Measurements from ENCODE around the gene APOL4.
"Not testable (repeated sequence)": the region's sequence is repeated elsewhere in the genome, so short reads cannot be mapped to it uniquely, and the experiment has no call there.

Gene APOL4

DNA sequence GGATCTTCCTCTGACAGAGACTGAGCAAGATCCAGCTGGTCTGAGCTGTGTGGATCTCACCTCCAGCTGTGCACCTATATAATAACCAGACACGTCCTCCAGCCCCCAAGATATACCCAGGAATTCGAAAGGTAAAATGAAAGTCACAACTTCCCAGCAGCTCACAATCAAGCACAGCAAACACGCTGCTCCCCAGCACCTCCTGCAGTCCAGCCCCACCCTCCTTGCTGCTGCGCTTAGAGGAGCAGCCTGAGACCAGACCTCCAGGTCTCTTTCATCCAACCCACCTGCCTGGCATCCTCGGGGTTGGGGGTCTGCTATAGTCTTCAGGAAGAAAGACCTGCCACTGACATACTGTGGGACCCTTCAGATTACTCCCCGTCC, 3.0 kb upstream of the APOL4 start:
- DNase-seq = no peak

DNA sequence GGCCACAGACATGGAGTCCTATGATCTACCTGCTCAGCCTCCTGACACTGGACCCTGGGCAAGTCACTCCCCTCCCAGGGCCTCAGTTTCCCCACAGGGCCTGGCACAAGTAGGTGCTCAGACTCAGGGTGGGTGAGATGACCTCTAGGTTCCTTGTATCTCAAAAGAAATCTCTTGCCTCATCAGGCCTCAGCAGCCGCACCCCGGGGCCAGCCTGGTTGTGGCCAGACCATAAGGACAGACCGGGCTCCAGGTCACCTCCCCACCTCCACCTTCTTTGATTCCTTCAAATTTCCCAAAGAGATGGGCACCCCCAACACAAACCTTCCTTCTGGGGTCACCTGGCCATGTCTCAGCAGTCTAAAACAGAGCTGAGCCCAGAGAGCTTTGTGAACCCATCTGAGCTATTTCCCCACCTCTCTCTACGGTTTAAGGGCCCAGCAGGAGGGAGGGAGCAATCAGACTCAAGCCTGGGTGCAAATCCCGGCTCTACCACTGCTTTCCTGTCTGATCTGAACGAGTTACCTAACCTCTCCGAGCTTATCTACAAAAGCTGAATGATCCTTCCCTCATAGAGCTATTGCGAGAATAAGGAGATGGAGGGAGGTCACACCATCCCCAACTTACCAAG, 2.5 kb upstream of the APOL4 start:
- DNase-seq = no peak

DNA sequence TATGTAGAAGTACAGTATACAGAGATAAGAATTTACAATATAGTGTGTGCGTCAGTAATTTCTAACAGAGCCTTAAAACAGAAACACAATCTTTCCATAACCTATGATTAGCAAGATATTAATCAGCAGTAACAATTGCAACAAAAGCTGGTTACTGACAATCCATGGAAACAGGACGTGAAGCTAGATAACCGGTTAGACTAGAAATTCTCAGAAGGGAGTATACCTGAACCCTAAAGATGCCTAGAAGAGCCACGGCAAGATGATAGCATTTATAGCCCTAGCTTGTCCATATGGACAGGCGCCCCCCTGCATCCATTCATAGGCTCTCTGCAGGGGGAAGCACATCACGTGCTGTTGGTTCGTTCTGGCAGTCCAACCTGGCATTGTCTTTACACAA, 1.8 kb upstream of the APOL4 start:
- not testable (repeated sequence) for DNase-seq

DNA sequence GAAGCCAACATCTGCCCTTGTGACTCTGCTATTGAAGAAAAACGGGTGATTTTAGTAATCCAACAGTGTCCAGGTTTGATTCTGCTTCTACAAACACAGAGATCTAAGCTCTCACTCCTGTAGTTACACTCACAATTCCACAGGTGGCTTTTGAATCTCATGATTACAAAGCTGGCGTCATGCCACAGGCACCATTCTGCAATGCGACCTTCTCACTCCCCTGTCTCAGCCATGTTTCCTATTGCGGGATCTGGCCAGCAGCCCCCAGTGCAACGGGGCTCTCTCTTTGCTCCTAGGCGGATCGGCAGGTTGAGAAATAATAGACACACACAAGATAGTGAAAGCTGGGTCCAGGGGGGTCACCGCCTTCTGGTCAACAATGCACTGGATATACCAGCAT, 1.3 kb upstream of the APOL4 start:
- DNase-seq = not testable (repeated sequence)

DNA sequence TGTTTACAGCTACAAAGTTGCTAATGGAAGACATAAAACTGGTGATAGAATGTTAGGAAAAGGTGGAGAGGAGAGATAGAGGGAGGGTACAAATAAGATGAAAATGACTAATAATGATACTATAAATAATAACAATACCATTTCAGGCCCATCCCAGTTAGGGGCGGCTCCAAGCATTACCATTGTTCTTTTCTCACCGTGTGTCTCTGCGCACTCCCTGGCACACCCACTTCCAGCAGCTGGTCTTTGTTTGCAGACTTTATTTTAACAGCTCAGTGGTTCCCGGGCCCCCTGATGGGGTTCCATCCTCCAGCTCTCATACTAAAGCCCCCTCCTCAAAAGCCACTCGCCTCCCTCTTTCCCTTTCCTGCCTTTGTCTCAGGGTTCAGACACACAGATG, 584 bp downstream of the APOL4 start:
- DNase-seq = not testable (repeated sequence)

DNA sequence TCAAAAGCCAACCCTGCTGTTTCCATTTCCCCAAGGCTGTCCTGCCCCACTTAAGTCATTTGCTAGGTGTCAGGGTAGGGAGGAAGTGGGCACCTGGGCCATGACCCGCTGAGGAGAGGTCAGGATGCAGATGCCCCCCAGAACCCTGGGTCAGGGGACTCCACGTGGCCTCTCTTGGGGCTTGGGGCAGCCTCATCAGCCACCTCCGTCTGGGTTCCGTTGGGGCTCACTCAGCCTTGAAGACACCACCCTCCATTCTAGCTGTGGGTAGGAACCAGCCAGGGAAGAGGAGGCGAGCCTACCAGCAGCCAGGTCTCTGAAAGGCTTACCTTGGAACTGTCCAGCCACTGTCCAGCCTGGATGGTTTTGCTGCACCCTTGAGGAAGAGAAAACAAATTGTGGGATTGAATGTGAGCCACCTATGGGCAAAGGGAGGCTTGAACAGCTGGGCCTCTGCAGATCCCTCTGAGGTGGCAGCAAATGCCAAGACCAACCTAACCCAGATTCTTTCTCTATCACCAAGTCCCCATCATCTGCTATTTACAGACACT, 2.5 kb downstream of the APOL4 start:
- no peak for DNase-seq

DNA sequence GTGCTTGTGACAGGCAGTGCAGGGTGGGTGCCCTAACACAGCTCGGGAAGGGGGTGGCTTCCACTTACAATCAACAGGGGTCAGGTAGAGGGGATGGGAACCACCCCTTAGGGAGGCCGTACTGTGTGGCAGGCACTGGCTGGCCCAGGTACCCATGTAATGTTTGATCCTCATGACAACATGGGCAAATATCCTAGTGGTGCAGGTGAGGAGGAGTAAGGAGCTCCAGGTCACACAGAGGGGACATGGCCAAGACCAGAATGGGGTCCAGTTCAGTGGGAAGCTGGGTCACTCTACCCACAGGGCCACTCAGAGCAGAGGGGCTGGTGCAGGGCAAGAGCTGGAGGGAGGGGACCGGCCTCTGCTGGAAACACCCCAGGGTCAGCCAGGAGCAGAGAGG, 3.1 kb downstream of the APOL4 start:
- DNase-seq = no peak

DNA sequence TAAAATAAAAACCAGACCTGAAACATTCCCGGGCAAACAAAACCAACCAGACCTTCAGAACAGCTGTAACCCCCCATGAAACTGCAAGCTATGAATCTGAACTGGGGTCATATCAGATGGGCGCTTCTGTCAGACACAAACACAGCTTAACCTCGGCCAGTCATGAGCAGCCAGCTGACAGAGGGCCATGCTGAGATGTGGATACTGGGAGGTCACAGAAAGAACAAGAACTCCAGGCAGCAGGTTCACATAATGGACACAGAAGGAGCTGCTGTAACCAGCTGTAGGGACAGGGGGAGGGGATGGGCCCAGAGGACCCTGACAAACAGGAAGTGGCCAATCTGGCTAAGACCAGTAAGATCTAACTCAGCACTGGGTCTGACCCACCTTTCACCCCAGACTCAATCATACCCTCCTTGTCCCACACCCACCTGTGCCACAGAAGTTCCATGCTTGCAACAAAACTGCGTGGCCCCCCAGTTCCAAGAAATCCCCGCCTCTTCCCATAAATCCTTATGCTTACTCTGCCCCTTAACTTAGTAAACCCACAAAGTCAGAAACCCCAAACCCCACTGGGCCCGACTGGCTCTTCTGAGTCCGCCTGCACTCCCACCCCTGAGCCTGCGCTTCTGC, 4.0 kb downstream of the APOL4 start:
- DNase-seq = no peak

DNA sequence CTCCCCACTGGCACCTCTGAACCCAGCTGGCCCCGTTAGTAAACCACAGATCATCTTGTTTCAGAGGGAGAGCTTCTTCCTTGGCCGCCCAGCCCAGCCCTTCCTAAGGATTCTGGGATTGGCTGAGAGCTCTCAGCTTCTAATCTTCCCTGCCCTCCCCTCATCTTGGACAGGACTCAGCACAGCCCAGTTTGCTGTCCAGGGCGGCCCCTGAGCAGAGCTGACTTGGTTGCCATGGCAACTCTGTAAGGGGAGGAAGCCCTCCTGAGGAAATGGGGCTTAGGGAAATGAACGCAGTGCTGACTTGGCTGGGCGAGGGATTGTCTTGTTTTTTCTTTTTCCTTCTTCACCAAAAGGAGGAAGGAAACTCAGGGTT, 4.6 kb downstream of the APOL4 start:
- DNase-seq = no peak

DNA sequence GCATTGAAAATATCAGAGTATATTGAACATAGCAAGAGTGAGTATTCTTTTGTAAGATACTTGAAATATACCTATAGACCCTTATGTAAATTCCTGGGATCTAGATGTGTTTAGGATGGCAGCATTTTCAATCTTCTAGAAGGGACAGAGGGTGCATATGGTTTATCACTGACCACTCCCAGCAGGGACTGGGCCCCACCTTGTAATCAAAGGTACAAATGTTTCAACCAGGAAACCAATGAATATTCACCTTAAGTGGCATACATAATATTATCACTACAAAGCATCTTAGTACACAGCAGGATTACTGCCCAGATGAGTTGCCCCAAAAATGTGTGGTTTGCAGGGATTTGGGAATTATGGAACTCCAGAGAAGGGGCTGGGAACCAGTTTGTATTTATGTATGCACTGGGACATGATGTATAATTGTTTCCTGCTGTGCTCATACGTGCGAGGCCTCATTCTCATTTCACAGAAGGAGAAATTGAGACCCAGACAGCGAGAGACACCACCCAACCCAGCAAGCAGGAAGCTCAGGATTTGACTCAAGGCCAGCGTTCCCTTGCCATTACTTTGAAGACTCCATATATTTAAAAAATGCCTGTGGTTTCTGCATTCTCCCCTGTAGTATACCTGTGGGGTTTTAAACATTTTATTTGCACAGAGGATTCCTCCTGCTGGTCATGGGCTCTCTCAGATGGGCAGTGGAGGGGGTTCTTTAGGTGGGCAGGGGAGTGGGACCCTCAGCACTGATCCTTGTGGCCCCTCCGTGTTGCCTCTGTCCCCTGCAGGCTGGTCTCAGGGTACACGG, 5.2 kb downstream of the APOL4 start:
- no peak for DNase-seq

DNA sequence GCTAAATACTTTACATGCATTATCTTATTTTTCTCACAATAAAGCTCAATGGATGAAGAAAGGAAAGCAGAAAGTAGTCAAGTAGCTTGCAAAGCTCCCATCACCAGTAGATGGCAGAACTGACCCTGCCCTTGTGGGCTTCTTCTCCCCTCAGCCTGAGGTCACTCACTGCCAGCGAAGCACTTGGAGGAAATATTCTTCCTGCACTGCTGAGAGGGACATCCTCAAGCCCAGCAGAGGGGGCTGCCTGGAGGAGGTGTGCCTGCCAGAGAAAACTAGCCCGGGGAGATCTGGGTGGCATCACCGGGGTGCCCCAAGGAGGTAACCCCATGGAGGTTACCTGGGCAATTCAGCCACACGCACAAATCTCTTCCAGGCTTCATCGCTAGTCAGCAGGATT, 6.6 kb downstream of the APOL4 start:
- DNase-seq = no peak

DNA sequence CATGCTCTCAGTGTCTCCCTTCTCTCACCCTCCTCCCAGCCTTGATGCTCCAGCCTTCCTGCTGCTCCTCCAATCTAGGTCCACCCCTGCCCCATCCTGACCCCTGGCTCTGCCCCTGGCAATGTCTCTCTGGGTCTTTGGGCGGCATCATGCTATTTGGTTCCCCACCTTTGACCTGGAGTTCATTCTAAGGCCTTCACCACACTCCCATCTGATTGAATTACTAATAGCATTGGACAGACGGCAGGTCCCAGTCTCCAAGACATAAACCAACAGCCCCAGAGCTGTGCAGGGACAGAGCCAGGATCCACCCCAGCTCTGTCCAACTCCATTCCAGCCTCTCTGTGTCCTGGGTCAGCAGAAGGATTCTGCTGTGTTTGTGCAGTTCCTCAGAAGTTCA, 7.2 kb downstream of the APOL4 start:
- no peak for DNase-seq

DNA sequence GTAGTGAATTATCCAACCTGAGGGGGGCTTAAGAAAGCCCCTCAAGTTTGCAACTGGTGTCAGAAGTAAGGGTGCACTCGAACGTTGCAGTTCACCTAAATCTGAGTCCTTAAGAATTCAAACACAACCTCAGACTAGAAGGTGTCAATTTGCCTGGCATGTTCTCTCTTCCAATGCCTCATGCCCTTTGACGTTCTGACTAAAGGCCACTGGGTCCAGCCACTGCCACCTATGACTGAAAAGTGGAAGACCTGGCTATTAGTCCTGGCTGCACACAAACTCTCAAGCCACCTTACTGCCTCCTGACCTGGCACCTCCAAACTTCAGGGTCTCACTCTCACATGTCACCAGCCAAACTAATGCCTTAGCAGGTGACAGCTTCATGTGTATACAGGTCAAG, 8.0 kb downstream of the APOL4 start:
- no peak for DNase-seq

DNA sequence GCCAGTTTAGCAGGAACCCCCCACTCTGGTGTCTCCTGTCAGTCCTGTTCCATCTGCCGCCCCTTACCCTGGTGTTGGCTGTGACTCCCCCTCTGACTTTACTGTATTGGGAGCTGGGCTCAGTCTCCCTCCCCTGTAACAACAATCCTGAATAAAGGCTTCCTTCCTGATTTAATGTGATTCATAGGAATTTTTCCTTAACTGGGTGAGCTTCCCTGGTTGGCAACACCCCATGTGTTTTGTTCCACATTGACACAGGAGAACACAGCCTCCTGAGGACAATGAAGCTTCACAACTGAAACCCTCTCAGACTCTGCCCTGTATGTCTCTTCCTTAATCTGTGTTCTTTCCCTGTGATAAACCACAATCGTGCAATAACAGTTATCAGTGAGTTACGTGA, 8.4 kb downstream of the APOL4 start:
- DNase-seq = no peak

DNA sequence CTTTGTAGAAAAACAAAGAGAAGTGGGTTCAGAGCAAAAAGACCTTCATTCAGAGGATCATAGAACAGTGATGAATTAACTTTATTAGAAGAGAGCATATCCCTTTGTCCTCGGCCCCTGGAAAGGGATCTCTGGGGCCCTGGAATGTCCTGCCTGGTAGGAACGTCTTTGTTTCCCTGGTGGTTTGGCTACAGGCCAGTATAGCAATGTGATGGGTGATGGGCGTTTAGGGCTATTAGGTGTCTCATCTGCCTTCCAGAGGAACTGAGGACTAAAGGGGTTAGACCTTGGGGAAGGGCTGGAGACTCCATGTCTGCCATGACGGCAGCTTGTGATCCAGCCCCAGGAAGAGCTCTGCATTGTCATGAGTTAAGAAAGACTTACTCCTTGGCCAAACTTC, 9.1 kb downstream of the APOL4 start:
- DNase-seq = no peak

DNA sequence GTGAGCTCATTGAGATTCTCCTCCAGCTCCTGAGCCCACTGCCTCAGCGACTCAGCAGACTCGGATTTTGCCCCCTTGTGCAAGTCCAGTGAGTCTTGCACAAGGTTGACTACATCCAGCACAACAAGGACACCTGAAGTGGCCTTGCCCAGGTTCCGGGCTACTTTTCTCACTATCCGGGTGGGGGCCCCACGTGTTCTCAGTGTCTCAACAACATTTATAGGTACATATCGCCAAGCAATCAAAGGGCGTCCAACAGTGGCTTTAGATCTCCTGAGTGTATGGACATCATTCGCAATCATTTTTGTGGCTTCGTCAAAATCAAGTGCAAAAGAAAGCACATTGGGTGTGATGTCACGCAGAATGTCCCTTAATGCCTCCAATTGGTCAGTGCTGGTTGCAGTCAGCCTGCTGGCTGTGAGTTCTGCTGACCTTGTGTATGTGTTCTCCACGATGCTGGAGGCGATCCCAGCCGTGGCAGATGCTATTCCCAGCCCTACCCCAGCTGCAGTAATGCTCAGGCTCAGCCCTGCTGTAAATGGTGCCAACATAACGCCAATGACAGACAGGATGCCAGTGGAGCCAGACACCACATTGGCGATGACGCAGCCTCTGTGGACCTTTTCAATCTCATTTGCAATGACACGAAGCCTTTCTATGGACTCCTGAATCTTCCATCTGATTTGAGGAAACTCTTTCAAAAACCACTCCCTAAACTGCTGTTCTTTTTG, 10.3 kb downstream of the APOL4 start:
- DNase-seq = no peak

DNA sequence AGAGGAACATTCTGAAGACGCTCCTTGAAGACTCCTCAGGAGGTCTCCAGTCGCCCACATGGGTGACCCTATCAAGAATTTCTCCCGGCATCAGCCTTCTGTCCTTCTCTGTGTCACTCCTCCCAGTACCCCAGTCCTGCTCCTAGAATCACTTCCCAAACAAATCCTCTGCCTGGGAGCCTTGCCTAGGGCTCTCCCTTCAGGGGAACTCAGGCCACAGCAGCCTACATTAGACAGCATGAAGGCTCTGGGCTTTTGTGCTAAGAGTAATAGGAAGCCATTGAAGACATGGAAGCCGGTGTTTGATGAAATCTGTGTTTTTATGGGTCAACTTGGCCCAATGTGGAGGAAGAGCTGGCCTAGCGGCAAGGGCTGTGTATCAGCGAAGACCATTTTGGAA, 13.7 kb downstream of the APOL4 start:
- not testable (repeated sequence) for DNase-seq

DNA sequence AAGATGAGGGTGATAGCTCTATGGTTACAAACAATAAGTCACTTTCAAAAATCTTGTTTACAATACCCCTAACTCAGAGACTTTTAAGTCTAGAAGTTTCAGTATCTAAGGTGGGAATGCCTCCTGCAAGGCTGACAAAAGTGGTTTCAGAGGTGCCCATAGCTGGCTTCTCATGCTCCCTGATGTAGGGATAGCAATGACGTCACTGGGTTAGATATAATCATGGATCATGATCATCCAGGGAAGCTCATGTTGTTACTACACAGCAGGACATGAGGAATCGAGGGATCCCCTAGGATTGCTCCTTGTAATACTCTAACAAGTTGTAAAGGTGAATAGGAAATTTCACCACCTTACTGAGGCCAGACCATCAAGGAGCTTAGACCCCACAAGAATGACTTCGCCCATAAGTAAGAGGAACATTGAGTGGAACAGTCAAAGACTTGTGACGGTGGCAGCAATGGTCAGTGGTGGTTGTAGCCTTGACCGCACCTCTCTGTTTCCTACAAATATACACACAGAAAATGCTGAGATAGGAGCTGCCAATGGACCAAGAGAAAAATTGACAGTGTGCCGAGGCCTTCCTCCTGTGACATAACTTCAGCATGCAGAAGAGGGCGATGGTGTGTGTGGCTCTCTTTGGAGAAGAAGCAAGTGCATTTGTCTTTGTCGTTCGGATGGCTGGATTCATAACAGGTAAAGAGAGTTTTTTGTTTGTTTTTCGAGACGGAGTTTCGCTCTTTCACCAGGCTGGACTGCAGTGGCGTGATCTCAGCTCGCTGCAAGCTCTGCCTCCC, 15.6 kb downstream of the APOL4 start:
- DNase-seq = no peak

DNA sequence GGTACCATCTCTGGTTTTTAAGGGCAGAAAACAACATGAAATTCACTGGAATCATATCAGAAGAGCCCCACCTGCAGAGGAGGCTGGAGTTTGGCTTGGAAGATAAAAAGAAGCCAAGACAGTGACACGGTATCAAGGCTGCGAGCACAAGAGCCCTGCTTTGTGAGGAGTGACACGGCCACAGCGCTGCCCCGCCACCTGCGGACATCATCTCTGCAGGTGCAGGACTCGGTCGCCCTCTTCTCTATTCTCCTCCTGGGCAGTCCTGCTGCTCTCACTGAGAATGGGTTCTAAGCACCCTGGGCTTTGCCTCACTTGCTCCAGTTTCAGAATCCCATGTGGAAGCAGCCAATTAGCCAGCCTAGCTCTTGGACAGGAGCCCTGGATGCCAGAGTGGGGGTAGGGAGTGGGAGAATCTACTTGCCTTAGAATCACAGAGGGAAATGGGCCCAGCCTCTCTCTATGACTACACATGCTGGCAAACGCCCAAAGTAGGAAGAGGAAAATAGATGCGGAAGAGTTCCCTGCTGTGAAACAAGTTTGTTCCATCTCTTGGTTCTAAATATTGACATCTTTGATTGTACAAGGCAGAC, 17.1 kb downstream of the APOL4 start:
- DNase-seq = no peak

DNA sequence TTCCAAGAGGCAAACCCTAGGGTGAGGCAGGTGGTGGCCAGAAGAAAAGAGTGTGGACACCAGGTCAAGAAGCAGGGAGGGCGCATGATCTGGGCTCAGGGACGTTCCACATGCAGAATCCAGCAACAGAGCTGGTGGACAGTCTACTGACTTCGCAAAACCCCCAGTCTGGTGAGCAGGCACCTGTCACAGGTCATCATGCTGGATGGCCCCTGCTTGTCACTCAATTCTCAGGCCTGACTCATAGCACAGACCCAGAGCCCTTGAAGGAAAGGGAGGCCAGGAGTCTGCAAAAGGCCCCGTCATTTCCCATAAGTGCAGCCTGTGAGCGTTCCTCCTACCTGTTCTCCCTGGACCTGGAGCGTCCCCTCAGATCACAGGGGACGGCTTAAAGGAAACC, 18.2 kb downstream of the APOL4 start:
- DNase-seq = no peak

DNA sequence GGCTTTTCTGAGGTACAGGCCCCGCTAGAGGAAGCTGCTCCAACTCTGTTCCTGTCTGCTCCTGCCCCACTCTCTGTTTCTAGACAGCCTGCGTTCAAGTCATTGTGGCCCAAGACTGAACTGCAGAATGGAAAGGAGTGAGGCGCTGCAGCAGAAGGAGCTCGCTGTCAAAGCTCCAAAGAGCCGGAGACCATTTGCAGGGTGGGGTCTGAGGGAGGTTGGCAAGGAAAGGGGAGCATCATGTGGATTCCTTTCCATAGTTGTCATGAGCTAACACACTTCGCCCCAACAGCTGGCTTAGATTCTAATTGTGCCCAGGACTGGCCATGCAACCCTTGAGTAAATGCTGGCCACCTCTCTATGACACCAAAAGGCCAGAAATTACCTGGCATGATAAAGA, 18.8 kb downstream of the APOL4 start:
- DNase-seq = no peak

DNA sequence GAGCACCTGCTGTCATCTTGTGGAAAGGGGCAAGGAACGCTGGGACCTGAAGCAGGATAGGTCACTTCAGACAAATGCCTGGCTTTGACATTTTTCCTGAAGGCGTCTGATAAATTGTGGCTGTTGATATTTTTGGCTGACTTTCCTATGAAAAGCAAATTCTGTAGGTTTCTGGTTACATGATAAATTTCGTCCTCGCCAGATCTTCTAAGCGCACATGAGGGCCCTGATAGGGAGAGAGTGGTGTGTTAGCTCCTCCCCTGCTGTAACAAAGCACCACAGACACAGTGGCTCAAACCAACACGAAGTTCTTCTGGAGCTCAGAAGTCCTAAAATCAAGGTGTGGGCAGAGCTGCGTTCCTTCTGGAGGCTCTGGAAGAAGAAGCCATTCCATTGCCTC, 19.6 kb downstream of the APOL4 start:
- DNase-seq = no peak
